ENCODE measurements around the gene MYLK.

MYLK gene

DNA sequence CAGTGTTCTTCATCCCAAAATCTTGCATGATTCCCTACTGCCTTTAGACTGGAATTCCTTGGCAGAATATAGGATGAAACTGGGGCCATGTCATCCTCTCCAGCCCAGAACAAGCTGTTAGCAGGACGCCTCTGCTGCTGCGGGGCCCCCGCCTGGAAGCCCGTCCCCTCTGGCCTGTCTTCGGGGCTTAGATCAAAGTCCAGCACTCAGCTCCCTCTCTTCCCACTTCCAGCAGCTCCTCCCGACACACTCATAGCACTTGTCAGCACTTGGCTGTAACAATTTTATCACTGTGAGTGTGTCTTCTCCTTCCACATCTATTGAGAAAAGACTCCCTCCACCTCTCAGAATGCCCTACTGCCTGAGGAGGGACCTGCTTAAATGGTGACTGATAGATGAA is 187.3 kb downstream of the MYLK start:
- DNase-seq (ENCODE audit: low spot score): no peak

DNA sequence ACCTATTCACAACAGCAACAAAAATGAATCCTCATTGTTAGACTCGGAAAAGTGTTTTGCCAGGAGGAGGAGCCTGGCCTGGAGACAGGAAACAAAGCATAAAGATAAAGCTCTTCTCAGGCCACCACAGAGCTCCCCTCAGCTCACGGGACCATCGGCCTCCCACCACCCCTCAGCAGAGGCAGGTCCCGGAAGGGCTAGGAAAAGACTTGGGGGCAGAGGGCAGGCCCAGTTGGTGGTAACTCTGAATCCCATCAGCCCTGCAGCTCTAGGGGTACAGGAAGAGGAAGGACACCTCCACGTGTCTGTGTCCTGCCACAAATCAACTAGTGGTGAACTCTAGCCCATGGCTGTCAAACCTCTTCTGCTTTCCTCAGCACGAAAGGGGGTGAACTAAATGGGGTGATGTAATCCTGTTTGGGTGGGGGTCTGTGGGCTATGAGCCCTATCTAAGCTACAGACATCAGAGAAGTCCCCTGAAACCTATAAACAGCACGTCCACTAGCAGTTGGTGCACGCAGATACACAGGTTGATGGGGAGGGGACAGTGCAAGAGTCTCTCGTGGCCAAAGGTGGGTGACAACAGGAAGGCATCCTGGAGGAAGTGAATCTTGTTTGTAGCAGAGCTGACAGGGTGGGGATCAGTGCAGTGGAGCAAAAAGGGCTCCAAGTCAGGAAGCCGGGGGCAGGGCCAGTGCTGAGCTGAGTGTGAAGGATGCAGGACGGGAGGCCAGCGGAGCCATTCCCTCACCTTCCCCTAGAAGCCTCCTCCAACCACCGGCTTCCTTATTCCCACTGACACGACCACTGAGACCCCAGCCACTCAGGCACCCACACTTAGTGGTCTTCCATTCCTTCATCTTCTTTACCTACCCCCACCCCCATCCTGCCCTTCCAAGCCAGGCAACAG is 188.1 kb downstream of the MYLK start:
- DNase-seq (ENCODE audit: low spot score): no peak

DNA sequence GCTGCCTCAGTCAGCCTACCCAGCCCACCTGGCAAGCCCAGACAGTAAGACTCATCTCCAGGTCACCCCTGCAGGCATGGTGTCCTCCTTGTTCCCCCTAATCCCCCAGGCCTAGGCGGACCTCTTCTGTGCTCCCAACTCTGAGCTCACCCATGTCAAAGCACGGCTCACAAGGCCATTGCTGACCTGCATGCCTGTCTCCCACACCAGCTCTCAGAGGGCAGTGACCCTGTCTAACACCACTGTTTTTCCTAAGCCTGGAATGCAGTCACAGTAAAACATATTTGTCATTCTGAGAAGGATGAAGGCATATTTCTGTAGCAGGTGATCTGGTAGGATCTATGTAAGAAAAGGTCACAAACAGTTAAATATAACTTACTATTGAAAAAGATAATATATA is 189.0 kb downstream of the MYLK start:
- DNase-seq (ENCODE audit: low spot score): no peak

DNA sequence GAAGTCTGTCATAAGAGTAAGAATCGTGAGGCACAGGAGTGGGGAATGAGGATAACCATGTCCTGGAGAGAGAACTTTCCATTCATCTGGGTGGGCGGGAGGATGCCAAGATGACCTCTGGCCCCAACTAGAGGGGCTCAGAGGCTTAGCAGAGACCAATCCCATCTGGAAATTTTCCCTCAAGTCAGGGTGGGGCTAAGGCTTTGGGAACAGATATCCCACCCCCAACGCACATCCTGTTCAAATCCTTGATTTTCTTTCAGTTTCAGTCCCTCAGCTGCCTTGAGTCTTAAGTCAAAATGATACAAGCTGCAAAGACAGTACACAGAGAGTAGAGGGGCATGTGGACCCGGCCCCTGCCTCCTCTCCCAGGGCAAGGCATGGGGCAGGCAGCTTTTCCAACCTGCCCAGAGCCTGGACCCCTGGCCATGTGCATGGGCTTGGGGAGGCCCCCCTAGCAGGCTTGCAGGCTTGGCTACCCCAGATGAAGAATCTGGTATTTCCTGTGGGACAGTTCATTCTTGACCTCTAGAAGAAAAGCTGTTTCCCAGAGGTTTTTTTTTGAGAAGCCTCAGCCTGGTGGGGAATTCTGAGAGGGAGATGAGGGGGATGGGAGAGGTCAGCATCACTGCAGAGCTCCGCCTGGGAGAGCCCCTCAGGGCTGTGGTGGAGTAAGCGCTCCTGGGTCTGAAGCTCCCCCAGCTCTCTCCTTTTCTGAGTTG is 189.6 kb downstream of the MYLK start:
- DNase-seq (ENCODE audit: low spot score): no peak

DNA sequence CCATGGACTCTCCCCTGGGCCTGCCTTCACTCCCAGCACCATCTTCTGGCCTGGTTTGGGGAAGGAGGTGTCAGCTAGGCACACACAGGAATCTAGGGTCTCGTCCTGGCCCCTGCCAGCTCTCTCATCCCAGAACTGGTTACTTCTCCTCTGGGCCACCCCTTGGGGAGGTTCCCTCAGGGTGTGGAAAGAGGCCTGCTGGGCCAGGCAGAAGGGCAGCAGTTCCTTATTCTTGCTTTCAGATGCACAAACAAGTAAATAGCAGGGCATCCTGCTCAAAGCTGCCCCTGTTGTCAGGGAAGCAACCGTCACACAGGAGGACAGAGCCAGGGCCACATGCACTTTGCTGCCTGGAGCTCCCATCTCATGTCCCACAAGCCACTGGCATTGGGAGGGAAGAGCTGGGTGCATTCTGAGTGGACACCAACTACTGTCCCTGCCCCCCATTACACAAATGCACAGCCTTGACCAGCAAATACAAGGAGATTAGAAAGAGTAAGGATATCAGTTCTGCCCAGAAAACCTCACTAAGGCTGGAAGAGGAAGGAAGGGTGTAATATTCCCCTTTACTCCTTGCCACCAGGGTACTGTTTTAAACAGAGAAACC is 190.4 kb downstream of the MYLK start:
- no peak for DNase-seq (ENCODE audit: low spot score)

GRCh38 chr3:123692671-123693070 is 191.5 kb downstream of the MYLK start:
- no peak for DNase-seq (ENCODE audit: low spot score)

DNA sequence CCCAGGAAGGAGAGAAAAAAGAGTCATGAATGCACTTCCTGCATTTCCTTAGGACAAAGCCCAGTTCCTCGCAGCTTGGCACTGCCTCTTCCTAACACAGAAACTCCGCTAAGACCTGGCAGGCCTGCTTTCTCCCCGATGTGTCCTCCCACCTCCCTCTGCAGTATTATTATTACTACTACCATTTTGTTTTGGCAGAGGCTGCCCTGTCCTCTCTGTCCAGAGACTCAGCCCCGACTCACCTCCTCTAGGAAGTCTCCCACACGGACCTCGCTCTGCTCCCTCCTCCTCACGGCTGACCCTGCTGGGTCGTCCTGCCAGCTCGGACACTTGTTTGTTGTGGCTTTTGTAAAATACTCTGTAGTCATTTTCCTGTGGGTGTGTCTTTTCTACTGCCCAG is 192.1 kb downstream of the MYLK start:
- no peak for DNase-seq (ENCODE audit: low spot score)

DNA sequence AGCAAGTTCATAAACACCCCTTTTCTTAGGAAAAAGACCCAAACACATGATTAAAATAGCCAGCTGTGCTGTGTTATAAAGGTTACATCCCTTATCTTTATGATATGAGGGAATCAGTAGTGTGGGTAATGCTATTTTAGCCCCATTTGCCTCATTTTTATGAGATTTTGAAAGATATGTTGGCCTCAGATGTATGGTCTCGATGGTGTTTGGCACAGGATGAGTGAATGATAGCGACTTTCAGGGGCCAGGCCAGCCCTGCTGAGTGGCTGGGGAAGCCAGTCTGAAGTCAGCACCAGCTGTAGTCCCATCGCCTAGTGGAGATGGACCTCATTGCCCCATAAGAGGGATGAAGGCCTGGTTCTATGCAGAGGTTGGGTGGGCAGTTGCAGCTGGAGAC is 194.3 kb downstream of the MYLK start:
- no peak for DNase-seq (ENCODE audit: low spot score)

DNA sequence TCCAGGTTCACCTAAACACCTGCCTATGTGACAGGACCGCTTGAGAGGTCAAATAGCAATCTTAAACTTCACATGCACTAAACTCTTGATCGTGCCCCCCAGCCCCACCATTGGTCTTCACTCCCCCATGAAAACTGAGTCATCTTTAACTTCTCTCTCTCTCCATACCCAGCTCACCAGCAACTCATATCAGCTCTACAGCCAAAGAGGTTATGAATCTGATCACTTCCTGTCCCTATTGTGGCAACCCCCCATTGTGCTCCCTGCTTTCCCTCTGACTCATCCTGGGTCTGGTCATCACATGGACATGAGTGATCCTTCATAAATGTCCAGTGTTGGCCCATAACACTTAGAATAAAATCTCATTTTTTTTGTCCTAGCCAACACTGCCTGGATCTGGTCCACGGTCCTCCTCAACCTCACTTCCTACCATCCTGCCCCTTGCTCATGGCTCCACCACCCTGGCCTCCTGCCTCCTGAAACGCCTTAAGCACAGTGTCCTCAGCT is 195.8 kb downstream of the MYLK start:
- no peak for DNase-seq (ENCODE audit: low spot score)

GRCh38 chr3:123687286-123687685 is 196.8 kb downstream of the MYLK start:
- no peak for DNase-seq (ENCODE audit: low spot score)

- DNase-seq (ENCODE audit: low spot score): no peak
Observed at GRCh38 chr3:123686251-123686650, 197.9 kb downstream of the MYLK start.

GRCh38 chr3:123685780-123686179 is 198.4 kb downstream of the MYLK start:
- no peak for DNase-seq (ENCODE audit: low spot score)

DNA sequence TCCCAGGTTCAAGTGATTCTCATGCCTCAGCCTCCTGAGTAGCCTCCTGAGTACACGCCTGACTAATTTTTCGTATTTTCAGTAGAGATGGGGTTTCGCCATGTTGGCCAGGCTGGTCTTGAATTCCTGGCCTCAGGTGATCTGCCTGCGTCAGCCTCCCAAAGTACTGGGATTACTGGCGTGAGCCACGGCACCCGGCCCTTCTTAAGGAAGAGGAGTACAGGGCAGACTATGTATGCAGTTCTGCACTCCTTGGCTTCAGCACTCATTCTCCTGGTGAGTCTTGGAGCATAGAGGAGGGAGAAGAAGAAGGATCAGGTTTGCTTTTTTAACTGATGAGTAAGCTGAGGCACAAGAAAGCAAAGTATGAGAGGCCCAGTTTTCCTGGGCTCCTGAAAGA is 199.5 kb downstream of the MYLK start:
- no peak for DNase-seq (ENCODE audit: low spot score)

DNA sequence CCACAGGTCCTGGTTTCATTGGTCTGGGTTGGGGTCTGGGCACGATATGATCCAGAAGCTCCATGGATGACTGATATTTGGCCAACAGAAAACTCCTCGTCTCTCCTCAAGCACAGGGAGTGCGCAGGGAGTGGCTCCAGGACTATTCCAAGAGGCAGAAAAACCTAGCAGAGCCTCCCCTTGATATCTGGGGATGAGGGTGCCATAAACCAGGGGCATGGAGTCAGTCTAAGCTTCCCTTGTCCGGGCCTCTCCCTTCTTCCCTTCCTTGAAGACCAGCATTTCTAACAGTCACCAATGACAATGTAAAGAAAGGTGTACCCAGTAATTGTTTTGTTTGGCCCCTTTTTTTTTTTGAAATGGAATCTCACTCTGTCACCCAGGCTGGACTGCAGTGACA is 199.9 kb downstream of the MYLK start:
- no peak for DNase-seq (ENCODE audit: low spot score)

DNA sequence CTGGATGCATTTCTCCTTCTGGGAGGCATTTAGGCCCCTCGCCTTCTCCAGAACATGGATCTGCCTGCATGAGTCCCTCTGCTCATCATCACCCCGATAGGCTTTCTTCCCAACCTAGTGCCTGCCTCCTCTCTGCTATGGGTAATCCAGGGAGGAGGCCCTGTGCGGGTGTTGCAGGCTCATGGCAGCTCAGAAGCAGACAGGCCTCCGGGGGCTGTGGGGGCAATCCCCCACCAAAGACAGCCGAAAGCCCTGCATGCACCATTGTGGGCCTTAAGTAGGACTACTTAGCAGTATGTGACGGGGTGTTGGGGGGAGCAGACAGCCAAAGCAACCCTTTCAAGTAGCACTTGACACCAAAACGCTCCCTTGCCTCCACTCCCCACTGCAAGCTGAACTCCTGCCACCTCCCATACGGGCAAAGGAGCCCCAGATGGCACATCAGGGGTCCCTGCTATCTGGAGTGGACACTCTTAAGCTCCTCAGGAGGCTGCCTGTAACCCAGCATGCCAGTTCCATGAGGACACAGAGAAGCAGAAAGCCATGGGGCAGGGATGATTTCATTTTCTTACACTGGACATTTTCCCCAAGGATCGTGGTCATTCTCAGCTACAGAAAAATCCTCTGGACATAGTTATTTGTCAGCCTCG is 200.5 kb downstream of the MYLK start:
- DNase-seq (ENCODE audit: low spot score): no peak

GRCh38 chr3:123682781-123683504 is 201.2 kb downstream of the MYLK start:
- no peak for DNase-seq (ENCODE audit: low spot score)

DNA sequence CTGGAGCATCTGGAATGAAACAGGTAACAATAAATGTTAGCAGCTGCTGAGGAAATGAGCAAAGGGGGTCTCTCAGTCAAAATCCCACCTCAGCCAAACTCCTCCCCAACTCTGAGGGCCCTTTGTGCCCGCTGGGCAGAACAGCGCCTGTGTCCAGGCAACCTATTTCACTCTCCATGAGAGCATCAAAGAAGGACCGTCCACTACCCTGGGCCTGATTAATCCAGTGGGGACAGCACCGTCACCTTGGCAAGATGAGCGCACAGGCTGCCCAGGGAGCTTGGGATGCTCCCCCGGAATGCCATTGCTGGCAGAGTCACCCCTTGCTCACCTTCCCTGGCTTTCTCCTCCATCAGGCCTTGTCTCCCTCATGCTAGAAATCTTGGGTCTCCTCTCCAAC is 201.8 kb downstream of the MYLK start:
- no peak for DNase-seq (ENCODE audit: low spot score)

- DNase-seq (ENCODE audit: low spot score): no peak
Observed at GRCh38 chr3:123679712-123680386, 204.3 kb downstream of the MYLK start.

DNA sequence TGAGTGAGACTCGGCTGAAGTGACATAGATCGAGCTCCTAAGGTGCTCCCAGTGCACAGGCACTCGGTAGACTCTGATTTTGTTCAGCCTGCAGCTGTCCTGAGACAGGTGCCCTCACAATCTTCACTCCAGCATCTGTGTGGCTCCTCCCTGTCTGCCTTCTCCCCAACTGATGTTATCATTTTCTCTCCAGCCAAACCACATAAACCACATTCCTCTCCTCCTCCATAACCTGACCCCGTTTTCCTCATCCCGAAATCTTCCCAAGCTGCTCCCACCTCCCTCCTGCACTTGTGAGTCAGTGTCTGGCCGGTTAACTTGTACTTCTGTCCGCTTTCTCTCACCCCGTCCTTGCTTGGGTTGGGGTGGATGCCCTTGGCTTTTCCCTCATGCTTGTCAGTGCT is 206.0 kb downstream of the MYLK start:
- DNase-seq (ENCODE audit: low spot score): no peak

DNA sequence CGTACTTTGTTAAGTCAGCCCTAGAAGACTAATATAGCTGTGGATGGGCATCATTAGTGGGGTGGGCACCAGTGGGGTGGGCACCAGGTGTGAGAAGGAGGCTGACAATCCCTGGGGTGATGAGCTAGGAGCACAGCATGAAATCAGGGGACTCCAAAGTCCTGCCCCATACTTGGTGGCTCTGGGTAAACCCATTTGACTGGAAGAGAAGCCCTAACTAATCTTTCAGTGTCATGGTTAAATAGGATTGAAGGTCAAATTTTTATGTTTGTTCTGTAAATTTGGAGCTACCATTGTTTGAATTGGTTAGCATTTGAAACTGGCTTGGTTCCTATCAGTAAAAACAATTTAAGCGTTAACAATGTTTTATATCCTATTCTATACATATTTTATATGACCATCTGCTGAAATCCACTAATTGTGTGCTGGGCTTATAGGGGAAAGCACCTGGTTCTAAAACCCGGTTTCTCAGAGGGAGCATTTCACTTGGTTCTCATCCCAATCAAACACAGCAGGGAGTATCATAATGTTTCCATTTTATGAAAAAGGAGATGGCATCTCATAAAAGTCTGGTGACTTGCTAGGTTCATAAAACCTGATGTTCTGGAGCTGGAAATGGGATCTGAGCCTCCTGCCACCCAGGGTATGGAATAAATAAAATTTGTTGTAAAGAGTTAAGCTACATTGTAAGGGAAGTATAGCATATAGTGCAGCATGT is 211.5 kb downstream of the MYLK start:
- DNase-seq (ENCODE audit: low spot score): no peak

Data from D341Med (cell line).